CD4-positive, alpha-beta T cell (primary cell): ENCODE measurements around the gene PRDM13. TPM values are rescaled to one million over a fixed set of nuclear protein-coding genes. Genes with fewer than 3 reads are reported as not detected.

ENCODE experiments used
- ATAC-seq: fragments of 200-7000 bp; cut with Tn5 transposase; one replicate; pipeline ENCODE4 v1.10.0; 2022; ENCODE audit warnings: mild to moderate bottlenecking; ENCODE audit not compliant: poor library complexity
- CTCF ChIA-PET: fragments of 350-600 bp; sonication (Branson Sonifier 250); formaldehyde crosslinking; loops from one replicate; lab custom pipeline; 2021; ENCODE audit warnings: antibody characterized with exemption, inconsistent platforms; lab: Charles Lee
- POLR2A ChIA-PET: fragments of 350-600 bp; sonication (Branson Sonifier 250); formaldehyde crosslinking; loops from one replicate; lab custom pipeline; 2021; ENCODE audit warnings: antibody characterized with exemption, inconsistent platforms; lab: Charles Lee
- DNase-seq, 14 experiments: peaks; one replicate each; pipeline ENCODE4 v3.0.0-alpha.2; 2013 to 2020; ENCODE audit warnings: mixed read lengths in 2 of 14
- H3K27ac ChIP-seq, 2 donors: one replicate each; pipeline versions ENCODE4 v1.5.1 to v1.7.0; 2013; ENCODE audit warnings: low read length in 2 of 2, low read depth in 1 of 2, mild to moderate bottlenecking in 1 of 2
- H3K27me3 ChIP-seq, 2 experiments: 1 replicate in 1 of 2; 2 replicates in 1 of 2; pipeline versions ENCODE4 v1.6.1 to v1.7.0; 2013; ENCODE audit warnings: low read length in 2 of 2, control low read depth in 1 of 2, mild to moderate bottlenecking in 1 of 2, moderate library complexity in 1 of 2; ENCODE audit not compliant: insufficient read depth in 2 of 2, control insufficient read depth in 1 of 2
- H3K36me3 ChIP-seq: one replicate; pipeline ENCODE4 v1.6.1; 2013; ENCODE audit warnings: low read length, control low read depth; ENCODE audit not compliant: insufficient read depth
- H3K4me1 ChIP-seq: one replicate; pipeline ENCODE4 v1.6.1; 2013; ENCODE audit warnings: low read length, control low read depth; ENCODE audit not compliant: insufficient read depth
- H3K4me3 ChIP-seq: one replicate; pipeline ENCODE4 v1.5.1; 2013; ENCODE audit warnings: mild to moderate bottlenecking, low read length, moderate library complexity
- H3K9me3 ChIP-seq, 2 experiments: 1 replicate in 1 of 2; 2 replicates in 1 of 2; pipeline versions ENCODE4 v1.6.1 to v1.7.0; 2013; ENCODE audit warnings: low read length in 2 of 2, mild to moderate bottlenecking in 2 of 2, control low read depth in 1 of 2, moderate library complexity in 1 of 2; ENCODE audit not compliant: control insufficient read depth in 1 of 2, insufficient read depth in 1 of 2
- H3K27ac Mint-ChIP-seq: one replicate; pipeline ENCODE4 v1.8.0; 2020; ENCODE audit warnings: mixed read lengths
- H3K27me3 Mint-ChIP-seq: one replicate; pipeline ENCODE4 v1.8.0; 2021; ENCODE audit warnings: mixed read lengths
- H3K36me3 Mint-ChIP-seq: one replicate; pipeline ENCODE4 v1.8.0; 2021; ENCODE audit warnings: low read depth, mixed read lengths
- H3K4me1 Mint-ChIP-seq: one replicate; pipeline ENCODE4 v1.8.0; 2021; ENCODE audit warnings: low read depth, mixed read lengths
- H3K4me3 Mint-ChIP-seq: one replicate; pipeline ENCODE4 v1.8.0; 2020; ENCODE audit warnings: mild to moderate bottlenecking, mixed read lengths
- H3K9me3 Mint-ChIP-seq: one replicate; pipeline ENCODE4 v1.8.0; 2020; ENCODE audit warnings: mixed read lengths
- CTCF ChIP-seq: fragments of 200-600 bp; IDR thresholded peaks from one replicate; pipeline ENCODE4 v1.8.0; 2022; ENCODE audit warnings: antibody characterized with exemption, mild to moderate bottlenecking
- intact Hi-C, 2 experiments: fragments of 100-400 bp; cut with DNase I in 1 of 2; cut with micrococcal nuclease in 1 of 2; formaldehyde crosslinking; loops; one replicate each; pipeline versions ENCODE4 v1.15.1 to v1.9.0; 2023 to 2025; cut with DNase I, micrococcal nuclease
- total RNA-seq, 174 experiments: library from RNA in 2 of 174; stranded (reverse) in 2 of 174; gene quantifications; one replicate each; pipeline ENCODE4 v1.2.3 and lab custom pipeline; 2021 to 2026

The PRDM13 gene
- total RNA-seq, 2 experiments from 2014 or later, result not detected

GRCh38 chr6:99612551-99613408 is 6.1 kb downstream of the PRDM13 start:
- ATAC-seq, result no peak
- H3K4me3 ChIP-seq, result no peak overlapping the region
- POLR2A ChIA-PET, result interaction anchor here (1.7 to 1.9 kb wide), 2 partner anchors 44 to 92 kb away, joined by 4 to 5 read pairs; partner anchors contain the start of gene CCNC

GRCh38 chr6:99613409-99613704 is 6.7 kb downstream of the PRDM13 start:
- intact Hi-C loops, result loop anchor here (10.0 kb wide), 2 partner anchors 769 to 851 kb away; partner anchors contain the start of gene SIM1 (in 1 of the 2)
- H3K36me3 ChIP-seq, result no peaks in the 10 kb centered on the region
- peak overlapping the region; percentile 43 for H3K4me3 ChIP-seq
- DNase-seq (peak in 5 of 14 experiments; percentile 27 to 66 (median 35)), ATAC-seq (peak; percentile 51)
- no peak for TF ChIP-seq CTCF
- peaks cover 13 to 24% of the 10 kb centered on the region in 2 experiments for H3K9me3 ChIP-seq
- POLR2A ChIA-PET, result interaction anchor here (1.7 to 1.9 kb wide), 2 partner anchors 45 to 92 kb away, joined by 4 to 5 read pairs; partner anchors contain the start of gene CCNC
- H3K27me3 ChIP-seq, result peaks cover 72 to 99% of the 10 kb centered on the region in 2 experiments
- H3K4me3 Mint-ChIP-seq, result no peak overlapping the region
- H3K4me1 ChIP-seq, result peaks cover 38% of the 10 kb centered on the region
- no peak overlapping the region for H3K27ac ChIP-seq
- no peaks in the 10 kb centered on the region for H3K36me3 Mint-ChIP-seq
- no peak overlapping the region for H3K27ac Mint-ChIP-seq
- peaks cover 38% of the 10 kb centered on the region for H3K4me1 Mint-ChIP-seq
- peaks cover 7% of the 10 kb centered on the region for H3K9me3 Mint-ChIP-seq
- peaks cover 88% of the 10 kb centered on the region for H3K27me3 Mint-ChIP-seq
- CTCF ChIA-PET, result interaction anchor here (1.1 kb wide), 1 partner anchor 25 kb away, joined by 4 read pairs; no protein-coding TSS in a partner anchor

More at GRCh38 chr6:99612551-99613408, 6.1 kb downstream of the PRDM13 start:
- H3K9me3 Mint-ChIP-seq, result peaks cover 7% of the 10 kb centered on the region
- peak overlapping the region; percentile 71 for H3K4me3 Mint-ChIP-seq
- H3K4me1 Mint-ChIP-seq, result peaks cover 43% of the 10 kb centered on the region
- intact Hi-C loops, result loop anchor here (10.0 kb wide), 2 partner anchors 768 to 852 kb away; partner anchors contain the start of gene SIM1 (in 1 of the 2)
- Histone ChIP-seq H3K36me3 (no peaks in the 10 kb centered on the region), H3K4me1 (peaks cover 43% of the 10 kb centered on the region), H3K27me3 (peaks cover 72 to 99% of the 10 kb centered on the region in 2 experiments), H3K9me3 (peaks cover 13 to 29% of the 10 kb centered on the region in 2 experiments), H3K27ac (no peak overlapping the region)
- no peak overlapping the region for H3K27ac Mint-ChIP-seq
- peaks cover 88% of the 10 kb centered on the region for H3K27me3 Mint-ChIP-seq
- DNase-seq, result no peak
- H3K36me3 Mint-ChIP-seq, result no peaks in the 10 kb centered on the region
- CTCF ChIA-PET, result interaction anchor here (1.1 kb wide), 1 partner anchor 24 kb away, joined by 4 read pairs; no protein-coding TSS in a partner anchor
- TF ChIP-seq CTCF, result no peak

- ChIA-PET POLR2A (interaction anchor here (1.7 to 1.9 kb wide), 2 partner anchors 45 to 93 kb away, joined by 4 to 5 read pairs; partner anchors contain the start of gene CCNC), CTCF (interaction anchor here (1.1 kb wide), 1 partner anchor 25 kb away, joined by 4 read pairs; no protein-coding TSS in a partner anchor)
- DNase-seq (peak in 4 of 14 experiments; percentile 29 to 64 (median 52)), ATAC-seq (peak; percentile 61)
- intact Hi-C loops, result loop anchor here (10.0 kb wide), 2 partner anchors 769 to 851 kb away; partner anchors contain the start of gene SIM1 (in 1 of the 2)
- H3K27ac Mint-ChIP-seq, result no peak overlapping the region
- peak overlapping the region; percentile 86 for H3K4me3 Mint-ChIP-seq
- Histone ChIP-seq H3K9me3 (peaks cover 9 to 25% of the 10 kb centered on the region in 2 experiments), H3K36me3 (no peaks in the 10 kb centered on the region), H3K4me3 (peak overlapping the region; percentile 43), H3K27ac (no peak overlapping the region), H3K27me3 (peaks cover 72 to 99% of the 10 kb centered on the region in 2 experiments), H3K4me1 (peaks cover 39% of the 10 kb centered on the region)
- H3K4me1 Mint-ChIP-seq, result peaks cover 34% of the 10 kb centered on the region
- H3K36me3 Mint-ChIP-seq, result no peaks in the 10 kb centered on the region
- H3K27me3 Mint-ChIP-seq, result peaks cover 87% of the 10 kb centered on the region
- TF ChIP-seq CTCF, result no peak
- peaks cover 6% of the 10 kb centered on the region for H3K9me3 Mint-ChIP-seq
These were observed 7.2 kb downstream of the PRDM13 start for GRCh38 chr6:99613705-99614429.
